GM19351 (cell line): ENCODE data around the gene CPXM1.
"Not testable (repeated sequence)": the region's sequence is repeated elsewhere in the genome, so short reads cannot be mapped to it uniquely, and the experiment has no call there.

Source experiments
- ATAC-seq: cut with Tn5 transposase; IDR thresholded peaks from one replicate; pipeline ENCODE4 v1.9.1; 2021; ENCODE audit warnings: mild to moderate bottlenecking, moderate library complexity; ENCODE audit not compliant: unreplicated experiment

Gene CPXM1

GRCh38 chr20:2822073-2822472 lies 21.6 kb upstream of the CPXM1 start:
- no peak for ATAC-seq

GRCh38 chr20:2820896-2821869 lies 20.8 kb upstream of the CPXM1 start:
- no peak for ATAC-seq

GRCh38 chr20:2820084-2820895 lies 19.9 kb upstream of the CPXM1 start:
- ATAC-seq = no peak

- no peak for ATAC-seq
Measured at GRCh38 chr20:2817891-2818595, 17.6 kb upstream of the CPXM1 start.

GRCh38 chr20:2817341-2817726 lies 16.9 kb upstream of the CPXM1 start:
- ATAC-seq = no peak

- ATAC-seq = no peak
Measured at GRCh38 chr20:2816583-2817340, 16.3 kb upstream of the CPXM1 start.

GRCh38 chr20:2816030-2816582 lies 15.7 kb upstream of the CPXM1 start, which contains the start of gene TMEM239:
Gene TMEM239 (plus strand): TSS chr20:2816364. CDS start chr20:2816555, 191 bp downstream.
- ATAC-seq = no peak

GRCh38 chr20:2815242-2815900 lies 14.9 kb upstream of the CPXM1 start:
- no peak for ATAC-seq

- no peak for ATAC-seq
Measured at GRCh38 chr20:2814587-2815051, 14.2 kb upstream of the CPXM1 start, which contains the start of gene C20orf141. Gene C20orf141 (plus strand): TSS chr20:2814987. CDS start chr20:2815185, 198 bp downstream.

- no peak for ATAC-seq
Measured at GRCh38 chr20:2814076-2814475, 13.6 kb upstream of the CPXM1 start.

GRCh38 chr20:2812189-2812588 lies 11.8 kb upstream of the CPXM1 start:
- ATAC-seq = no peak

- ATAC-seq = no peak
Measured at GRCh38 chr20:2809690-2810089, 9.3 kb upstream of the CPXM1 start.

- ATAC-seq = not testable (repeated sequence)
Measured at GRCh38 chr20:2807929-2808328, 7.5 kb upstream of the CPXM1 start.

GRCh38 chr20:2807019-2807418 lies 6.6 kb upstream of the CPXM1 start:
- no peak for ATAC-seq

GRCh38 chr20:2806351-2806701 lies 5.9 kb upstream of the CPXM1 start:
- no peak for ATAC-seq

- no peak for ATAC-seq
Measured at GRCh38 chr20:2805689-2806350, 5.4 kb upstream of the CPXM1 start.

GRCh38 chr20:2804852-2805688 lies 4.6 kb upstream of the CPXM1 start:
- no peak for ATAC-seq
